HepG2 (cell line): Measurements from ENCODE around the gene METTL23.

ENCODE experiments used
- ARHGAP35 ChIP-seq: sonication (generic); formaldehyde crosslinking; IDR thresholded peaks from 2 replicates; pipeline ENCODE4 v1.9.0; 2022; ENCODE audit warnings: mild to moderate bottlenecking, inconsistent platforms, moderate library complexity, missing genetic modification reagents, borderline replicate concordance
- FOSL1 ChIP-seq: sonication (generic); formaldehyde crosslinking; IDR thresholded peaks from 2 replicates; pipeline ENCODE4 v1.9.0; 2021; ENCODE audit warnings: missing genetic modification reagents, borderline replicate concordance
- JDP2 ChIP-seq: sonication (generic); formaldehyde crosslinking; IDR thresholded peaks from 2 replicates; pipeline ENCODE4 v1.8.1; 2022; ENCODE audit warnings: missing genetic modification reagents, borderline replicate concordance
- POLR2AphosphoS5 ChIP-seq: IDR thresholded peaks from 2 replicates; pipeline ENCODE4 v1.6.1; 2012; ENCODE audit warnings: low read depth, low read length
- U2AF2 ChIP-seq: fragments of 200-400 bp; formaldehyde crosslinking; IDR thresholded peaks from 2 replicates; pipeline ENCODE4 v1.6.1; 2017; ENCODE audit warnings: low read depth, mild to moderate bottlenecking, low read length
- ZNF670 ChIP-seq: sonication (generic); formaldehyde crosslinking; IDR thresholded peaks from 2 replicates; pipeline ENCODE4 v1.8.0; 2022; ENCODE audit warnings: mild to moderate bottlenecking, missing genetic modification reagents, borderline replicate concordance
- ZNF790 ChIP-seq: sonication (generic); formaldehyde crosslinking; IDR thresholded peaks from 2 replicates; pipeline ENCODE4 v1.8.0; 2022; ENCODE audit warnings: missing genetic modification reagents, mild to moderate bottlenecking, borderline replicate concordance
- TF ChIP-seq, protein P1 (sequence below): sonication (generic); formaldehyde crosslinking; IDR thresholded peaks from 2 replicates; pipeline ENCODE4 v1.5.0; 2020; ENCODE audit warnings: mild to moderate bottlenecking, missing genetic modification reagents, moderate library complexity
- TF ChIP-seq, protein P2 (sequence below): sonication (generic); formaldehyde crosslinking; IDR thresholded peaks from 2 replicates; pipeline ENCODE4 v1.9.0; 2022; ENCODE audit warnings: missing genetic modification reagents, mild to moderate bottlenecking, borderline replicate concordance
- TF ChIP-seq, protein P3 (sequence below): sonication (generic); formaldehyde crosslinking; IDR thresholded peaks from 2 replicates; pipeline ENCODE4 v1.5.0; 2020; ENCODE audit warnings: mild to moderate bottlenecking, missing genetic modification reagents
- TF ChIP-seq, protein P4 (sequence below): IDR thresholded peaks from 2 replicates; pipeline ENCODE4 v1.6.1; 2016; ENCODE audit warnings: missing genetic modification reagents, missing compliant biosample characterization

DNA sequence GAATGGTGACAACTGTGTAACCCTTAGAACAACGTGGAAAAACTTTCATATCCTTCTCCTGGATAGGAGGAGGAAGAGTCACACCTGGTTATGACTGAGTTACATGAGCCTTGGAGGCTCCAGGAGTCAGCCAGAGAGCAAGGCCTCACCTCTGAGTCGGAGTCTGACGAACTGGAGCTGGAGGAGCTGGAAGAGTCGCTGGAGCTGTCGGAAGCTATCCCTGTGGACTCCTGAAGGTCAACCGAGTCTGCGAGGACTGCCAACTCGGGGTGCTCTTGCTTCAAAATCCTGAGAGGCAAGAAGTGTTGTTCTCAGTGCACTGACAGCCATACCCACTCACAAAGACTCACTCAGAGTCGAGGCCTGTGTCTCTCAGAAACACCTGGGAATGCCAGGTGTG is 6.4 kb upstream of the METTL23 start:
- TF ChIP-seq U2AF2 (no peak), ARHGAP35 (CRISPR knock-in tag) (no peak), ZNF670 (CRISPR knock-in tag) (no peak), POLR2AphosphoS5 (no peak), FOSL1 (CRISPR knock-in tag) (no peak), JDP2 (CRISPR knock-in tag) (no peak), ZNF790 (CRISPR knock-in tag) (no peak)
- TF ChIP-seq, protein P1, sequence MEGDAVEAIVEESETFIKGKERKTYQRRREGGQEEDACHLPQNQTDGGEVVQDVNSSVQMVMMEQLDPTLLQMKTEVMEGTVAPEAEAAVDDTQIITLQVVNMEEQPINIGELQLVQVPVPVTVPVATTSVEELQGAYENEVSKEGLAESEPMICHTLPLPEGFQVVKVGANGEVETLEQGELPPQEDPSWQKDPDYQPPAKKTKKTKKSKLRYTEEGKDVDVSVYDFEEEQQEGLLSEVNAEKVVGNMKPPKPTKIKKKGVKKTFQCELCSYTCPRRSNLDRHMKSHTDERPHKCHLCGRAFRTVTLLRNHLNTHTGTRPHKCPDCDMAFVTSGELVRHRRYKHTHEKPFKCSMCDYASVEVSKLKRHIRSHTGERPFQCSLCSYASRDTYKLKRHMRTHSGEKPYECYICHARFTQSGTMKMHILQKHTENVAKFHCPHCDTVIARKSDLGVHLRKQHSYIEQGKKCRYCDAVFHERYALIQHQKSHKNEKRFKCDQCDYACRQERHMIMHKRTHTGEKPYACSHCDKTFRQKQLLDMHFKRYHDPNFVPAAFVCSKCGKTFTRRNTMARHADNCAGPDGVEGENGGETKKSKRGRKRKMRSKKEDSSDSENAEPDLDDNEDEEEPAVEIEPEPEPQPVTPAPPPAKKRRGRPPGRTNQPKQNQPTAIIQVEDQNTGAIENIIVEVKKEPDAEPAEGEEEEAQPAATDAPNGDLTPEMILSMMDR (CRISPR knock-in tag): no peak
- TF ChIP-seq, protein P2, sequence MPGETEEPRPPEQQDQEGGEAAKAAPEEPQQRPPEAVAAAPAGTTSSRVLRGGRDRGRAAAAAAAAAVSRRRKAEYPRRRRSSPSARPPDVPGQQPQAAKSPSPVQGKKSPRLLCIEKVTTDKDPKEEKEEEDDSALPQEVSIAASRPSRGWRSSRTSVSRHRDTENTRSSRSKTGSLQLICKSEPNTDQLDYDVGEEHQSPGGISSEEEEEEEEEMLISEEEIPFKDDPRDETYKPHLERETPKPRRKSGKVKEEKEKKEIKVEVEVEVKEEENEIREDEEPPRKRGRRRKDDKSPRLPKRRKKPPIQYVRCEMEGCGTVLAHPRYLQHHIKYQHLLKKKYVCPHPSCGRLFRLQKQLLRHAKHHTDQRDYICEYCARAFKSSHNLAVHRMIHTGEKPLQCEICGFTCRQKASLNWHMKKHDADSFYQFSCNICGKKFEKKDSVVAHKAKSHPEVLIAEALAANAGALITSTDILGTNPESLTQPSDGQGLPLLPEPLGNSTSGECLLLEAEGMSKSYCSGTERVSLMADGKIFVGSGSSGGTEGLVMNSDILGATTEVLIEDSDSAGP (CRISPR knock-in tag): no peak
- TF ChIP-seq, protein P3, sequence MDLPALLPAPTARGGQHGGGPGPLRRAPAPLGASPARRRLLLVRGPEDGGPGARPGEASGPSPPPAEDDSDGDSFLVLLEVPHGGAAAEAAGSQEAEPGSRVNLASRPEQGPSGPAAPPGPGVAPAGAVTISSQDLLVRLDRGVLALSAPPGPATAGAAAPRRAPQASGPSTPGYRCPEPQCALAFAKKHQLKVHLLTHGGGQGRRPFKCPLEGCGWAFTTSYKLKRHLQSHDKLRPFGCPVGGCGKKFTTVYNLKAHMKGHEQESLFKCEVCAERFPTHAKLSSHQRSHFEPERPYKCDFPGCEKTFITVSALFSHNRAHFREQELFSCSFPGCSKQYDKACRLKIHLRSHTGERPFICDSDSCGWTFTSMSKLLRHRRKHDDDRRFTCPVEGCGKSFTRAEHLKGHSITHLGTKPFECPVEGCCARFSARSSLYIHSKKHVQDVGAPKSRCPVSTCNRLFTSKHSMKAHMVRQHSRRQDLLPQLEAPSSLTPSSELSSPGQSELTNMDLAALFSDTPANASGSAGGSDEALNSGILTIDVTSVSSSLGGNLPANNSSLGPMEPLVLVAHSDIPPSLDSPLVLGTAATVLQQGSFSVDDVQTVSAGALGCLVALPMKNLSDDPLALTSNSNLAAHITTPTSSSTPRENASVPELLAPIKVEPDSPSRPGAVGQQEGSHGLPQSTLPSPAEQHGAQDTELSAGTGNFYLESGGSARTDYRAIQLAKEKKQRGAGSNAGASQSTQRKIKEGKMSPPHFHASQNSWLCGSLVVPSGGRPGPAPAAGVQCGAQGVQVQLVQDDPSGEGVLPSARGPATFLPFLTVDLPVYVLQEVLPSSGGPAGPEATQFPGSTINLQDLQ (CRISPR knock-in tag): no peak
- TF ChIP-seq, protein P4, sequence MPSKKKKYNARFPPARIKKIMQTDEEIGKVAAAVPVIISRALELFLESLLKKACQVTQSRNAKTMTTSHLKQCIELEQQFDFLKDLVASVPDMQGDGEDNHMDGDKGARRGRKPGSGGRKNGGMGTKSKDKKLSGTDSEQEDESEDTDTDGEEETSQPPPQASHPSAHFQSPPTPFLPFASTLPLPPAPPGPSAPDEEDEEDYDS (CRISPR knock-in tag): no peak
